IgD-negative memory B cell (primary cell): ENCODE data around the gene MXRA7. TPM values are rescaled to one million over a fixed set of nuclear protein-coding genes. Genes with fewer than 3 reads are reported as not detected.
"Not testable (repeated sequence)": the region's sequence is repeated elsewhere in the genome, so short reads cannot be mapped to it uniquely, and the experiment has no call there.

Source experiments
- H3K27ac Mint-ChIP-seq, 3 donors: one replicate each; pipeline ENCODE4 v1.8.0; 2020 to 2022; ENCODE audit warnings: mild to moderate bottlenecking in 3 of 3, mixed read lengths in 3 of 3, moderate library complexity in 1 of 3
- H3K27me3 Mint-ChIP-seq: one replicate; pipeline ENCODE4 v1.8.0; 2021; ENCODE audit warnings: mixed read lengths
- H3K36me3 Mint-ChIP-seq: one replicate; pipeline ENCODE4 v1.8.0; 2020; ENCODE audit warnings: mild to moderate bottlenecking, mixed read lengths
- H3K4me1 Mint-ChIP-seq, 3 donors: one replicate each; pipeline ENCODE4 v1.8.0; 2020 to 2022; ENCODE audit warnings: mixed read lengths in 3 of 3, mild to moderate bottlenecking in 1 of 3
- H3K4me3 Mint-ChIP-seq, 4 donors: one replicate each; pipeline ENCODE4 v1.8.0; 2020 to 2022; ENCODE audit warnings: mild to moderate bottlenecking in 4 of 4, mixed read lengths in 4 of 4, moderate library complexity in 3 of 4
- H3K9me3 Mint-ChIP-seq, 3 donors: one replicate each; pipeline ENCODE4 v1.8.0; 2020 to 2021; ENCODE audit warnings: mixed read lengths in 3 of 3, mild to moderate bottlenecking in 1 of 3
- polyA plus RNA-seq: library from polyadenylated mRNA; unstranded; fragments of 300-500 nt; fragmentation: Illumina TruSeq; gene quantifications from one replicate; pipeline ENCODE4 v1.2.3, GENCODE V29; 2021

MXRA7 gene
- polyA plus RNA-seq, 1 donor from 2014 or later = 2.7 TPM

DNA sequence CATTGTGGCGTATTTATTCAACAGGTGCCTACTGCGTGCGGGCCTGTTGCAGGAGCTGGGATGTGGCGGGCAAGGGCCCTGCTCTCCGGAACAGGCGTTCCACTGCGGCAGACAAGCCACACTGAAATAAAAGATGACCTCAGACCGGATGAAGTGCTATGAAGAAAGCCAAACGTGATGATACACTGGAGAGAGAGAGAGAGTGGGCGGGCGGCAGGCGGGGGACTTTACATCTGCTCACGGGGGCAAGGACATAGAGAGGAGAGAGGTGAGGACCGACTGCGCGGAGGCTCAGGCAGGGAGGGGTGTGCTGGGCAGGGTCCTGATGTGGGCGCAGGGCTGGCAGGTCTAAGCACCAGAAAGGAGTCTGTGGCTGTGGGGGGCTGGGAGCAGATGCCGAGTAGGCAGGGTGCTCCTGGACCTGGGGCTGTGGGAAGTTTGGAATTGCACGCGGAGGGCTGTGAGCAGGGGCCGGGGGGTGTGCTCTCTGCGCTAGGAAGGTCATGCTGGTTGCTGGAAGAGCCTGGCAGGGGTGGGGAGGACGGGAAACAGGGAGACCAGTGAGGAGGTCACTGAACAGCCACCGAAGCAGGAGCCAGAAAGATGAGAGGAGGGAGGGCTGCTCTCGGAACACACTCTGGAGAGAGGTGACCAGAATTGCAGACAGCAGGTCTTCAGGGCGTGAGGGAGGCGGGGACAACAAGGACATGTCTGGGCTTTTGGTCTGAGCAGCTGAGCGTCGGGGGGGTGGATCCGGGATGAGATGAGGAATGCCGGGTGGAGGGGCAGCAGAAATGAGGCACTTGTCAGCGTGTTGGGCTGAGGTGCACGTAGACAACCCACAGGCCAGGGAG lies 9.9 kb downstream of the MXRA7 start:
- Mint-ChIP-seq H3K27ac (peak overlapping the region in 1 of 3 donors; percentile 49), H3K4me1 (peaks cover 4 to 10% (median 9%) of the 10 kb centered on the region in 3 donors), H3K4me3 (peak overlapping the region in 1 of 4 donors; percentile 83), H3K27me3 (no peaks in the 10 kb centered on the region), H3K36me3 (no peaks in the 10 kb centered on the region), H3K9me3 (no peaks in the 10 kb centered on the region)

DNA sequence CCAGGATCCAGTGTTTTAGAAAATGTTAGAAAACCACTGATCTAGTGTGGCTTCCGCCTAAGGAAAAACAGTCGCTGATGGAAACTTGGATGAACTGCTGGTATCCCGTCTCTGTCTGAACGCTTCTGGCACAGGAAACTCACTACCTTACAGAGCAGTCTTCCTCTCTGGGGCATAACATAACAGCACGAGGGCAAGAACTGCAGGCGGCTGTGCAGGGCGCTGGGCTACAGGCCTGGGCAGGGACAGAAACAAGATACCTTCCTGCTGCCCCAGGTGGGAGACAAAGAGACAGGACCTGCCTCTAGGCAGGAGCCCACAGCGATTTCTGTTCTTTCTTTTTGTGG lies 10.5 kb downstream of the MXRA7 start:
- H3K36me3 Mint-ChIP-seq = no peaks in the 10 kb centered on the region
- H3K9me3 Mint-ChIP-seq = no peaks in the 10 kb centered on the region
- H3K4me1 Mint-ChIP-seq = peaks cover 4 to 10% (median 9%) of the 10 kb centered on the region in 3 donors
- H3K27ac Mint-ChIP-seq = peak overlapping the region in 1 of 3 donors; percentile 49
- H3K27me3 Mint-ChIP-seq = no peaks in the 10 kb centered on the region
- peak overlapping the region in 1 of 4 donors; percentile 83 for H3K4me3 Mint-ChIP-seq

DNA sequence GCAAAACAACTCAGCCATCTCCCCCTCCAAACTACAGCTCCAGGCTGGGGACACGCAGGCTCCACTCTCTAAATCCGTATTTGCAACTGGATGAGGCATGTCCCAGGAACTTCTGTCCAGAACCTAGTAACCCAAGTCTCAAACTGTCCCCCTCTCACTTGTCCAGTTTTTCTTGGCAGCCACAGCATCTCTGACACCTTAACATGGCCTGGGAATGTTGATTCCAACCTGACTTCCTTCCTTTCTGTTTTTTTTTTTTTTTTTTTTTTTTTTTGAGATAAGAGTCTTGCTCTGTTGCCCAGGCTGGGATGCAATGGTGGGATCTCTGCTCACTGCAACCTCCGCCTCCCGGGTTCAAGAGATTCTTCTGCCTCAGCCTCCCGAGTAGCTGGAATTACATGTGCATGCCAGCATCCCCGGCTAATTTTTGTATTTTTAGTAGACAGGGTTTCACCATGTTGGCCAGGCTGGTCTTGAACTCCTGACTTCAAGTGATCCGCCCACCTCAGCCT lies 12.2 kb downstream of the MXRA7 start:
- H3K27ac Mint-ChIP-seq, H3K9me3 Mint-ChIP-seq: not testable (repeated sequence)

DNA sequence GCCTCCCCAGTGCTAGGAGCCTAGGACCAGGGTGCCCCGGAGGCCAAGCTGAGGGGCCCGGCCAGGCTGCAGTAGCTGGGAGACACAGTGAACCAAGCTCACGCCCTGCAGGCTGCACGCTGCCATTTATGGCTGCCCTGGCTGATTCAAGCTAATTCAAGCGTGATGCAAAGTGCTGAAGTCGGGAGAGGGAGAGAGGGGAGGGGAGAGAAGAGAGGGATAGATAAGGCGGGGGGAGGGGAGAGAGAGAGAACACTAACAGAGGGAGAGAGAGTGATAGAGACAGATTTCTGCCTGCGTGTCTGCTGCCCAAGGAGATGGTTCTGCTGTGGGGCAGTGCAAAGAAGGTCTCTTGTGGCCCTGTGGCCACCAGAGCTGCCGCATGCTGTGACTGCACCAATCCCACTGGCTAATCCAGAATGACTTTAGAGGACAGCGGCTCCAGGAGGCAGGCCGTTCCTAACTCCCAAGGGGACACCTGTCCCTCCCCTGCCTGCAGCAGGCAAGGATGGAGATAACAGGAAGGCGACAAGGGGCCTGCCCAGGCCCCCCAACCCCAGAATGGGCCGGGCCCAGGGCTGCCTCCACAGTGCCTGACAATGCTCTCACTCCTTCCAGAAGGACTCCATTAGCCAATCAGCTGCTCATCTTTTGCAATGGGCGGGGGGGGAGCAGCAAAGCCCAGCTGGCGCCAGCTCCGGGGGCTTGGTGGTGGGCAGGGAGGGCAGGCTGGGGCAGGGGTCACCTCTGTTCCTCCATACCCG lies 12.9 kb downstream of the MXRA7 start:
- H3K27me3 Mint-ChIP-seq = peaks cover 3% of the 10 kb centered on the region
- H3K4me3 Mint-ChIP-seq = no peak overlapping the region
- peaks cover 4 to 11% (median 10%) of the 10 kb centered on the region in 3 donors for H3K4me1 Mint-ChIP-seq
- no peaks in the 10 kb centered on the region for H3K9me3 Mint-ChIP-seq
- H3K27ac Mint-ChIP-seq = no peak overlapping the region
- H3K36me3 Mint-ChIP-seq = no peaks in the 10 kb centered on the region

More for the DNA sequence above, 12.2 kb downstream of the MXRA7 start:
- H3K4me1 Mint-ChIP-seq = peaks cover 4 to 11% (median 10%) of the 10 kb centered on the region in 3 donors
- H3K36me3 Mint-ChIP-seq, H3K27me3 Mint-ChIP-seq, H3K4me3 Mint-ChIP-seq: not testable (repeated sequence)

DNA sequence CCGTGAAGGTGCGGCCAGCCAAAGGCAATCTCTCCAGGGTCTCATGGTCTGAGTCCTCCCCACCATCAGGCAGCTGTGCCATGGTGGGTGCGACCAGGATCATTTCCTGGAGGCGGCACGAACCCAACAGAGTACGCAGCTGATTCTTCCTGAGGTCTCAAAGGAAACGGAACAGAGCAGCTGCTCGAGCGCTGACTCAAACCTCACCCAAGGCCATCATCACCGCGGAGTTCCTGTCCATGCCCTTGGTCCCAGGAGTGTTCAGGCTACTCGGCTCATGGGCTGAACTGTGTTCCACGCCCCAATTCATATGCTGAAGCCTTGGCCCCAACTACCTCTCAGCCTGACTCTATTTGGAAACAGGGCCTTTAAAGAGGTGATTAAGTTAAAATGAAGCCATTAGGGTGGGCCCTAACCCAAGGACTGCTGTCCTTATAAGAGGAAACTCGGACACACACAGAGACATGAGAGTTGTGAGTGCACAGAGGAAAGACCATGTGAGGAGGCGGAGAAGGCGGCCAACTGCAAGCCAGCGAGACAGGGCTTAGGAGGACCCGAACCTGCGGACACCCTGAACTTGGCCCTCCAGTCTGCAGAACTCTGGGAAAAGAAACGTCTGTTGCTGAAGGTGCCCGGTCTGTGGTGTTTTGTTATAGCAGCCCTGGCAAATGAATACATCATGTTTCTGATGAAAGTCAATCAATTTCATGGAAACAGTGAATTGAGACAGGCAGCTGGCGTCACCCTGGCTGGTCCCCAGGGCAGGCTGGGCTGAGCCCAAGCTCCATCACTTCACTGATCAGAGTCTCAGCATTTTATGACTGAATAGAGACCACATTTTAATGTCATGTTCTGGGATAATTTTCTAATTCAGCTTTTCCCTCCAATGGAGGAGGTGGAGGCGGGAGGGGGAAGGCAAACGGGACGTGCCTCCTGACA lies 13.7 kb downstream of the MXRA7 start:
- Mint-ChIP-seq H3K36me3 (no peaks in the 10 kb centered on the region), H3K27me3 (peaks cover 3% of the 10 kb centered on the region), H3K9me3 (no peaks in the 10 kb centered on the region), H3K27ac (no peak overlapping the region), H3K4me3 (peak overlapping the region in 1 of 4 donors; percentile 73), H3K4me1 (peaks cover 4 to 11% (median 10%) of the 10 kb centered on the region in 3 donors)

DNA sequence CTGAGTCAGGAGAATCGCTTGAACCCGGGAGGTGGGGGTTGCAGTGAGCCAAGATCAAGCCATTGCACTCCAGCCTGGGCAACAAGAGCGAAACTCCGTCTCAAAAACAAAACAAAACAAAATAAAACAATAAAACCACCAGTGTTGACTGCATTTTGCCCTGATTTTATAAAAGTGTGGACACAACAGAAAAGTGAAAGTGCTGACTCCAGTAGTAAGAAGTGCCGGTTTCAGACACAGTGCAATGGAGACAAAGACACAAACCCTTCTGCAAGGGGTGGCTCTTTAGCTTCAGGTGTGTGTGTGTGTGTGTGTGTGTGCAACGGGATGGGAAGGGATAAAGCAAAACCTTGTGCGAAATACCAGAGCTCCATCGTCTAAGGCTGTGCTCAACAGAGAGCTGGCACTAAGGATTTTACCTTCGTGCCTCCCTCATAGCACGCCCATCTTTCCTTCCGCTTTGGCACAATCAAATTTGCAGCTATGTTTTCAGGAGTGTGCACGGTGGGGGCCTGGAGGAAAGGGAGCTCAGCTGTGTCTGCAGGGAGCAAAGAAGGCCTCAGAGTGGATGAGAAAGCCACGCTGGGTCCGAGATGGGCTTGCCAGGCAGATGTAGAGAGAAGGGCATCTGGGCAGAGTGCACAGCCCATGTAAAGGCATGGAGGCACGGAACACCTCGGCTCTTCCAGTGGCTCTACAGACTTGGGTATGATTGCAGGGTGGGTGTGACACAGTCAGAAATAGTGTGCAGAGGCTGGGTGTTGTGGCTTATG lies 15.5 kb downstream of the MXRA7 start:
- H3K4me3 Mint-ChIP-seq = no peak overlapping the region
- no peak overlapping the region for H3K27ac Mint-ChIP-seq
- peaks cover 2% of the 10 kb centered on the region for H3K36me3 Mint-ChIP-seq
- H3K9me3 Mint-ChIP-seq = no peaks in the 10 kb centered on the region
- H3K4me1 Mint-ChIP-seq = peaks cover 4 to 10% (median 8%) of the 10 kb centered on the region in 3 donors
- H3K27me3 Mint-ChIP-seq = peaks cover 3% of the 10 kb centered on the region

DNA sequence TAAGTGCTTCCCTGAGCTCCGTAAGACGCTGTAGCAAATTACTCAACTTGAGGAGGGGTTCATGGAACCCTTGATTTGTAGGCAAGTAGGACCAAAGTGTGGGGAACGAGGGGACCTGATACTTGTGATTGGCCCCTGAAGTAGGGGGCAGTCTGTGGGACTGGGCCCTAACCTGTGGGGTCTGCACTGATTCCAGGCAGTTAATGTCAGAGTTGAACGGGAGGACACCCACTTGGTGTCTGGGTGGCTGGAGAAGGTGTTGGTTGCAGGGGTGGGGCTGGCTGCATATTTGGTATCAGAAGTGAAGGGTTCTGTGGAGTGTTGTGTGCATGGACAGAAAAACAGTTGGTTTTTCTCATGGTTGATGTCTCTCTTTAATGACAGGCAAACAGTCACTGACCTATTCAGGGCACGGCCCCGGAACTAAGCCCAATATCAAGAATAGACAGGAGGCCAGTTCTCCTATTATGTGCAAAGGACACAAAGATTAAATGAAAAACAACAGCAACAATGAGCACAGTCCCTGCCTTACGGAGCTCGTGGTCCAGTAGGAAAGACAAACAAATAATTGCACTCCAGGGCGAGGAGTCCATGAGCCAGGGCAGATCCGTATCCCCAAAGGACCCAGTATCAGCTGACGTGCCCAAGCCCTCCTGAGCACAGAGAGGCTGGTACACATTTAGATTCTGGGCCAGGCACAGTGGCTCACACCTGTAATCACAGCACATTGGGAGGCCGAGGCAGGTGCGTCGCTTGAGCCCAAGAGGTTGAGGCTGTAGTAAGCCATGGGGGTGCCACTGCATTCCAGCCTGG lies 19.2 kb downstream of the MXRA7 start:
- Mint-ChIP-seq H3K27ac (no peak overlapping the region), H3K9me3 (no peaks in the 10 kb centered on the region), H3K27me3 (peaks cover 9% of the 10 kb centered on the region), H3K4me3 (no peak overlapping the region), H3K36me3 (peaks cover 2% of the 10 kb centered on the region), H3K4me1 (peaks cover 2 to 4% (median 3%) of the 10 kb centered on the region in 3 donors)

DNA sequence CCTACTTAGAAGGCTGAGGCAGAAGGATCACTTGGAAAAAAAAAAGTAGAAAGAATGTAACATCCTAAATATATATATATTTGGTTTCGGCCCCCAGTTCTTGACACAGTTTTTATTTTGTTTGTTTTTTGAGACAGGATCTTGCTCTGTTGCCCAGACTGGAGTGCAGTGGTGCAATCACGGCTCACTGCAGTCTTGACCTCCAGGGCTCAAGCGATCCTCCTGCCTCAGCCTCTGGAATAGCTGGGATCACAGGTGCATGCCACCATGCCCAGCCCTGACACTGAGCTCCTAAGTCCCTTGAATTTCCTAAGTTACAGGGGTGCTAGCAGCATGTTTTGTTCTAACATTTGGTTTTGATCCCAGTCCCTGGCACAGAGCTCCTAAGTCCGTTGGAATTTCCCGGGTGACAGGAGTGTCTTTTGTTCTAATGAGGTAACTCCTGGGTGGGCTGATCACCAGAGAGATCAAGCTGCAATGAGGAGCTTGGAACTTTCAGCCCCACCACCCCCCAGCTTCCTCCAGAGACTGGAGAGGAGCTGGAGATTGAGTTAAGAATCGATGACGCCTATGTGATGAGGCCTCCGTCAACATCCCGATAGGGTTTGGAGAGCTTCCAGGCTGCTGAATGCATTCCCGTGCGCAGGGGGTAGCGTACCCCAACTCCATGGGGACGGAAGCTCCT lies 20.0 kb downstream of the MXRA7 start:
- H3K9me3 Mint-ChIP-seq = no peaks in the 10 kb centered on the region
- no peak overlapping the region for H3K27ac Mint-ChIP-seq
- H3K4me3 Mint-ChIP-seq = no peak overlapping the region
- peaks cover 9% of the 10 kb centered on the region for H3K27me3 Mint-ChIP-seq
- H3K4me1 Mint-ChIP-seq = peaks cover 0 to 2% (median 1%) of the 10 kb centered on the region in 3 donors
- peaks cover 2% of the 10 kb centered on the region for H3K36me3 Mint-ChIP-seq

DNA sequence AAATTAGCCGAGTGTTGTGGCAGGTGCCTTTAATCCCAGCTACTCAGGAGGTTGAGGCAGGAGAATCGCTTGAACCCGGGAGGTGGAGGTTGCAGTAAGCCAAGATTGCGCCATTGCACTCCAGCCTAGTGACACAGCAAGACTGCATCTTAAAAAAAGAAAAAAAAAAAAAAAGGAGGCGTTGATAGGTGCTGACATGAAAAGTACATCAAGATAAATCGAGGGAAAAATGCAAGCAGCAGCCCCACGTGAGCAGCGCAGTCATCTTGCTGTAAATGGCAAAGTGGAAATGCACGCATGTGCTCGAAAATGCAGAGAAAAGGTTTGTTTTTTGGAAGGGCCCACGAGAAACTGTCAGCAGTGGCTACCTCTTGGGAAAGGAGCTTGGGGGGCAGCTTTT lies 20.9 kb downstream of the MXRA7 start:
- H3K4me3 Mint-ChIP-seq = no peak overlapping the region
- no peaks in the 10 kb centered on the region for H3K9me3 Mint-ChIP-seq

DNA sequence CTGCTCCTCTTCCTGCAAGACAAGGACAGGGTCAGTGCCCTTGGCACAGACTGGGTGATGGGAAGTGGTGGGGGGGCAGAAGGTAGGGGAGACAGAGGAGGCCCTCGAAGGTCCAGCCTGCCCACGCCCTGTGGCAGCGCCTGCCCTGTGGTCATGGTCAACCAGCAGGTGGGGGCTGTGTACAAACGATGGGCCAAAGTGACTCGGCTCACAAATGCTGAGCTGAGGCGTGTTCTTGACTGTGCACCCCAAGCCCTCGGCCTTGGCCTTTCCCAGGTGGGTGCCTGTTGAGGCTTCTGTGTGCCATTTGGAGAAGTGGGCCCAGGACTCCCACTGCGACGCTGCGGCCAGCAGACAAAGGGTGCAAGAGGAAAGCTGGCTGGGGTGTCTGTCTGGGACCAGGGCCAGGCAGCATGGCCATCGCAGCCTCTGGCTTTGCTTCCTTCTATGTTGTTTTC lies 22.6 kb downstream of the MXRA7 start:
- peaks cover 12% of the 10 kb centered on the region for H3K27me3 Mint-ChIP-seq
- peaks cover 0 to 1% (median 0%) of the 10 kb centered on the region in 3 donors for H3K4me1 Mint-ChIP-seq
- no peak overlapping the region for H3K4me3 Mint-ChIP-seq
- H3K9me3 Mint-ChIP-seq = no peaks in the 10 kb centered on the region
- H3K36me3 Mint-ChIP-seq = peaks cover 2% of the 10 kb centered on the region
- no peak overlapping the region for H3K27ac Mint-ChIP-seq

More for the DNA sequence above, 20.9 kb downstream of the MXRA7 start:
- peaks cover 2% of the 10 kb centered on the region for H3K36me3 Mint-ChIP-seq
- peaks cover 0 to 1% (median 0%) of the 10 kb centered on the region in 3 donors for H3K4me1 Mint-ChIP-seq
- no peak overlapping the region for H3K27ac Mint-ChIP-seq
- H3K27me3 Mint-ChIP-seq = peaks cover 9% of the 10 kb centered on the region

DNA sequence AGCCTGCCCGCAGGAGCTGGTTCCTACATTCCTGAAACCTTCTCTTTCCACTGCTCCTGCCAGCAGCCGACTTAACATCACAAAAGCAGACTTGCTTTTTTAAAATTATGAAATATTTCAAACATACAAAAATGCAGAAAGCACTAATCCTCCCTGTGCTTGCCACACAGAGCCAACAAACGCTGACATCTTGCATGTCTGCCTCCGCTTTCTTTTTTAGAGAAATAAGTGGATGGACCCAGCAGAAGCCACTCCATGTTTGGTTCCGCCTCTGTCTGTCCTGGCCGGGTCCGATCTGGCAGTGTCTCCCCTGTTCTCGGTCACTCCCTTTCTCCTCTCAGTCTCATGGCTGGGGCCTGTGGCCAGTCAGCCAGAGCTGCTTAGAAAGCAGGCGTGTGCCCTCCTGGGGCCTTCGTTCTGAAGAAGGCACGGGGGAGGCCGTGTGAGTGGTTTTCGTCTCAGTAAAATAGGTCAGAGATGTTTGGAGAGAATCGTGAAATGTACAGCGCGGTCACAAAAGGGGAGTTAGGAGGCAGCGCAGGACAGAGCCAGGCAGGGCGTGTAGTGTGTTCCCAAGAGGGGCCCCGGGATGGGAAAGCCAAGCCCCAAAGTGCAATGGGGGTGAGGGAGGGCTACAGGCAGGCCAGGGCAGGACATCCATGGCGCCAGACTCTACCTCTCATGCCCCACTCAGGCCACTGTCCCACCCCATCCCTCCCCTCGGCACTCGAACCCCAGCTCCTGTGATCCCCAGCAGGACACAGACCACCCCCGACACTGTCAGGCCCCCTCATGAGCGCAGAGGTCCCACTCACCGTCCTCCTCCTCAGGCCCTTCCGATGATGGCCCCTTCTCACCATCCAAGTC lies 23.2 kb downstream of the MXRA7 start:
- Mint-ChIP-seq H3K4me1 (peaks cover 0 to 1% (median 0%) of the 10 kb centered on the region in 3 donors), H3K9me3 (no peaks in the 10 kb centered on the region), H3K27ac (no peak overlapping the region), H3K27me3 (peaks cover 9% of the 10 kb centered on the region), H3K36me3 (peaks cover 2% of the 10 kb centered on the region), H3K4me3 (no peak overlapping the region)
